T-cell (primary cell): ENCODE measurements around the gene ZKSCAN4. TPM values are rescaled to one million over a fixed set of nuclear protein-coding genes. Genes with fewer than 3 reads are reported as not detected.

Experiments
- ATAC-seq, 4 experiments: fragments of 200-7000 bp in 3 of 4; fragments of 150-1000 bp in 1 of 4; cut with Tn5 transposase; replicated peaks in 1 of 4; 1 replicate in 3 of 4; 2 replicates in 1 of 4; pipeline ENCODE4 v1.10.0; 2021; ENCODE audit warnings: moderate library complexity in 3 of 4, mild to moderate bottlenecking in 2 of 4, moderate number of reproducible peaks in 1 of 4
- CTCF ChIA-PET, 2 donors: fragments of 300-600 bp; sonication (Branson Sonifier 250); formaldehyde crosslinking; loops; one replicate each; lab custom pipeline; 2022; ENCODE audit warnings: antibody characterized with exemption in 2 of 2; lab: Charles Lee
- POLR2A ChIA-PET, 2 donors: fragments of 300-600 bp; sonication (Branson Sonifier 250); formaldehyde crosslinking; loops; one replicate each; lab custom pipeline; 2022; ENCODE audit warnings: antibody characterized with exemption in 2 of 2; lab: Charles Lee
- DNase-seq, 35 experiments: peaks; one replicate each; pipeline versions ENCODE4 v3.0.0 to v3.0.0-alpha.2; 2013 to 2023
- H3K27ac ChIP-seq: one replicate; pipeline ENCODE4 v1.5.1; 2013; ENCODE audit warnings: low read length
- H3K27me3 ChIP-seq, 2 experiments: replicated peaks in 1 of 2; 1 replicate in 1 of 2; 2 replicates in 1 of 2; pipeline versions ENCODE4 v1.6.1 to v1.7.0; 2013; ENCODE audit warnings: low read length in 1 of 2, mixed read lengths in 1 of 2; ENCODE audit not compliant: control insufficient read depth in 2 of 2, insufficient read depth in 2 of 2; ENCODE audit errors: extremely low read depth in 1 of 2
- H3K36me3 ChIP-seq, 2 donors: 1 replicate in 1 of 2; 2 replicates in 1 of 2; pipeline versions ENCODE4 v1.6.1 to v1.7.0; 2013; ENCODE audit warnings: low read length in 1 of 2; ENCODE audit not compliant: control insufficient read depth in 2 of 2, insufficient read depth in 1 of 2; ENCODE audit errors: extremely low read depth in 1 of 2
- H3K4me1 ChIP-seq, 2 experiments: 1 replicate in 1 of 2; 2 replicates in 1 of 2; pipeline versions ENCODE4 v1.6.1 to v1.7.0; 2013; ENCODE audit warnings: low read length in 2 of 2, mixed read lengths in 1 of 2; ENCODE audit not compliant: insufficient read depth in 2 of 2, control insufficient read depth in 1 of 2; ENCODE audit errors: extremely low read depth in 1 of 2
- H3K4me3 ChIP-seq, 2 donors: 1 replicate in 1 of 2; 2 replicates in 1 of 2; pipeline versions ENCODE4 v1.5.1 to v1.7.0; 2013; ENCODE audit warnings: mild to moderate bottlenecking in 2 of 2, low read length in 1 of 2, moderate library complexity in 1 of 2; ENCODE audit not compliant: control insufficient read depth in 1 of 2; ENCODE audit errors: extremely low read depth in 1 of 2
- H3K9me3 ChIP-seq: 2 replicates; pipeline ENCODE4 v1.7.0; 2013
- H3K27ac Mint-ChIP-seq, 2 donors: one replicate each; pipeline ENCODE4 v1.8.0; 2020 to 2021; ENCODE audit warnings: mild to moderate bottlenecking in 2 of 2, mixed read lengths in 2 of 2
- H3K27me3 Mint-ChIP-seq, 2 donors: one replicate each; pipeline ENCODE4 v1.8.0; 2021 to 2022; ENCODE audit warnings: mixed read lengths in 2 of 2
- H3K36me3 Mint-ChIP-seq: one replicate; pipeline ENCODE4 v1.8.0; 2021; ENCODE audit warnings: mixed read lengths
- H3K4me1 Mint-ChIP-seq, 3 donors: one replicate each; pipeline ENCODE4 v1.8.0; 2020 to 2022; ENCODE audit warnings: mixed read lengths in 3 of 3, mild to moderate bottlenecking in 1 of 3
- H3K4me3 Mint-ChIP-seq, 3 donors: one replicate each; pipeline ENCODE4 v1.8.0; 2020 to 2022; ENCODE audit warnings: mild to moderate bottlenecking in 3 of 3, mixed read lengths in 3 of 3, moderate library complexity in 3 of 3
- H3K9me3 Mint-ChIP-seq, 3 donors: one replicate each; pipeline ENCODE4 v1.8.0; 2020 to 2022; ENCODE audit warnings: mixed read lengths in 3 of 3
- WGBS: methylation state at CpG from one replicate; pipeline ENCODE4 v1.1.5; 2013; ENCODE audit warnings: missing lambda C conversion rate; ENCODE audit not compliant: insufficient coverage; 5-methylcytosine and 5-hydroxymethylcytosine counted together
- total RNA-seq, 35 experiments: library from RNA in 6 of 35; stranded (reverse) in 6 of 35; fragments of 120-200 nt in 1 of 35; gene quantifications; one replicate each; pipeline versions ENCODE4 v1.2.1 to v1.2.4 and lab custom pipeline; 2013 to 2026

Gene ZKSCAN4
- total RNA-seq (10 to 100 TPM in 3 of 5 donors, 1 to 10 TPM in 2; 2.9 to 12.4 (median 10.1) TPM), total RNA-seq (lab: John Stamatoyannopoulos, UW) (3.8 to 28.7 (median 10.4) reads per million in 29 experiments)
- total RNA-seq (2013) = 10.0 TPM

DNA sequence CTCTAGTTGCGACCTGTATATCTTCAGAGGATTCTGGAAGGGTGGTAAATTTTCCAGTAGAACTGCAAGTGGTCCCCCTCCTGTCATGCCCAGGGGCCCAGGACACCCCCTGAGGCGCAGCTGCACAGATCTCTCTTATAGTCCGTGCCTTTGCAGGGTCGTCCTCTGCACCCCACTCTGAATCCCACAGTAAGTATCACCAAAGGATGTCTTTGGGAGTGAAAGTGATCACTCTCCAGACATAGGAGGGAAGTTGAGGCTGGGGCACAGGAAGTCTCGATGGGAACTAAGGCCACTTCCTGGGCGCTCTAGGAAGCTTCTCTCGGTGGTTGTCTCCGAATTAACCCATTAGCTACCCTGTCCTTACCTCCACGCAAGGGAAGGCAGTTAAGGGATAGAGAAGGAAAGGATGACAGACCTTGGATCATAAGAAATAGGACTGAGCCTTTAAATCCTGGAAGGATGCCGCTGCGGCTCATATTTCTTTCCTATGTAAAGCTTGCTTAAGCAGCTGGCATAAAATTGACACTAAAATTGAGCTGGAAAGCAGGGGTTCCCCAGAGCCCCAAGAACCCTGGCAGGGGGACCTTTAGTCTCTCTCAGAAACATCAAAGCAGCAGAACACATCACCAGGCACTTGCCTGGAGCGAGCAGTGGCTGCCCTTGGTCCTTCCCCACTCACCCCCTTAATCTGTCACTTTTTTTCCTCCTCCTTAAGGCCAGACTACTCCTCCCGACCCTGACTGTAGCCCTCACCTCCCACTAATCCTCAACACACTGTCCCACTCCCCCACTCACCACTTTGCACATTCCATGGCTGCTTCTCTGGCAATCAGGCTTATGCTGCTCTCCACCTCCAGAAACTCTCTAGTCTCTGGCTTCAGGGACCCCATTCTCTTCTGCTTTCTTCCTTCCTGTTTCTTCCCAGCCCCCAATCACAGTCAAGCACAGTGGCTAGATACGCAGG, at the start of gene ZKSCAN4:
TSS of gene ZKSCAN4 (minus strand) at position 261 of the 967 bp plus-strand sequence. CDS start 289 bp downstream, outside the sequence.
- POLR2A ChIA-PET = interaction anchor here (1.0 to 1.5 kb wide), 4 partner anchors 15 to 111 kb away, joined by 3 to 17 read pairs (median 5); partner anchors contain the start of genes ZSCAN26 (in 2 of the 2) and ZKSCAN8 (in 1 of the 2)
- Mint-ChIP-seq H3K27me3 (peaks cover 0 to 5% of the 10 kb centered on the region in 2 donors), H3K27ac (peak within 1 kb of the TSS; percentile 87 to 92), H3K4me3 (peak within 1 kb of the TSS; percentile 94 to 99 (median 98)), H3K4me1 (peaks cover 38 to 47% (median 41%) of the 10 kb centered on the region in 3 donors), H3K9me3 (no peaks in the 10 kb centered on the region), H3K36me3 (peaks cover 10% of the 10 kb centered on the region)
- Histone ChIP-seq H3K27me3 (peaks cover 0 to 6% of the 10 kb centered on the region in 2 experiments), H3K4me3 (peak within 1 kb of the TSS; percentile 63 to 96), H3K4me1 (peaks cover 9 to 22% of the 10 kb centered on the region in 2 experiments), H3K9me3 (no peaks in the 10 kb centered on the region), H3K36me3 (peaks cover 0 to 11% of the 10 kb centered on the region in 2 donors), H3K27ac (peak within 1 kb of the TSS; percentile 32)
- ATAC-seq (peak; percentile 88 to 92 (median 92)), DNase-seq (peak; percentile 57 to 90 (median 76))
- WGBS = 8% methylated on average over 4 of the region's 14 CpGs
- CTCF ChIA-PET = interaction anchor here in 1 of 2 donors (0.6 to 1.7 kb wide), 6 partner anchors 12 to 191 kb away, joined by 3 to 19 read pairs (median 3); partner anchors contain the start of genes ZSCAN23 and ZSCAN26

GRCh38 chr6:28296520-28297060, 44.5 kb upstream of the ZKSCAN4 start:
- no peaks in the 10 kb centered on the region for H3K4me1 Mint-ChIP-seq
- peaks cover 0 to 3% of the 10 kb centered on the region in 2 donors for H3K27me3 Mint-ChIP-seq
- no peak for DNase-seq
- CTCF ChIA-PET = no interaction called here
- peaks cover 10% of the 10 kb centered on the region for H3K36me3 Mint-ChIP-seq
- Histone ChIP-seq H3K27ac (no peak overlapping the region), H3K36me3 (no peaks in the 10 kb centered on the region), H3K9me3 (no peaks in the 10 kb centered on the region), H3K4me3 (no peak overlapping the region), H3K27me3 (no peaks in the 10 kb centered on the region), H3K4me1 (no peaks in the 10 kb centered on the region)
- whole genome bisulfite sequencing = 84% methylated on average over 4 of the region's 7 CpGs
- H3K4me3 Mint-ChIP-seq = no peak overlapping the region
- no peak for ATAC-seq
- no peak overlapping the region for H3K27ac Mint-ChIP-seq
- POLR2A ChIA-PET = no interaction called here
- H3K9me3 Mint-ChIP-seq = no peaks in the 10 kb centered on the region

- no peak for ATAC-seq
- ChIA-PET CTCF (no interaction called here), POLR2A (no interaction called here)
- Mint-ChIP-seq H3K9me3 (no peaks in the 10 kb centered on the region), H3K4me1 (no peaks in the 10 kb centered on the region), H3K4me3 (no peak overlapping the region), H3K27me3 (peaks cover 0 to 3% of the 10 kb centered on the region in 2 donors), H3K36me3 (peaks cover 4% of the 10 kb centered on the region), H3K27ac (no peak overlapping the region)
- no CpG with 5 or more reads among the region's 5 CpGs for WGBS
- Histone ChIP-seq H3K9me3 (no peaks in the 10 kb centered on the region), H3K27me3 (no peaks in the 10 kb centered on the region), H3K36me3 (no peaks in the 10 kb centered on the region), H3K4me3 (no peak overlapping the region), H3K4me1 (no peaks in the 10 kb centered on the region), H3K27ac (no peak overlapping the region)
- no peak for DNase-seq
Observed at GRCh38 chr6:28295326-28295725, 43.3 kb upstream of the ZKSCAN4 start.

DNA sequence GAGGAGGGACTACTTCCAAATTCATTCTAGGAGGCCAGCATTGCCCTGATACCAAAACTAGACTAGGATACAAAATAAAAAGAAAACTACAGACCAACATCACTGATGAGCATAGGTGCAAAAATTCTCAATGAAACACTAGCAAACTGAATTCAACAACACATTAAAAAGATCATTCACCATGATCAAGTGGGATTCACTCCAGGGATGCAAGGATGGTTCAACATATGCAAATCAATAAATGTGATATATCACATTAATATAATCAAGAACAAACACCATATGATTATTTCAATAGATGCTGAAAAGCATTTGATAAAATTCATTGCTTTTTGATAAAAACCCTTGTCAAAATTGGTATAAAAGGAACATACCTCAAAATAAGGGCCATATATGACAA, 39.5 kb upstream of the ZKSCAN4 start:
- Mint-ChIP-seq H3K36me3 (peaks cover 10% of the 10 kb centered on the region), H3K4me1 (no peaks in the 10 kb centered on the region), H3K4me3 (no peak overlapping the region), H3K27ac (no peak overlapping the region), H3K27me3 (peaks cover 2 to 6% of the 10 kb centered on the region in 2 donors), H3K9me3 (no peaks in the 10 kb centered on the region)
- ChIA-PET CTCF (no interaction called here), POLR2A (interaction anchor here in 1 of 2 donors (0.6 kb wide), 1 partner anchor 1254 kb away, joined by 5 read pairs; no protein-coding TSS in a partner anchor)
- Histone ChIP-seq H3K9me3 (no peaks in the 10 kb centered on the region), H3K27ac (no peak overlapping the region), H3K4me3 (no peak overlapping the region), H3K27me3 (no peaks in the 10 kb centered on the region), H3K4me1 (no peaks in the 10 kb centered on the region), H3K36me3 (no peaks in the 10 kb centered on the region)
- DNase-seq (no peak), ATAC-seq (no peak)

DNA sequence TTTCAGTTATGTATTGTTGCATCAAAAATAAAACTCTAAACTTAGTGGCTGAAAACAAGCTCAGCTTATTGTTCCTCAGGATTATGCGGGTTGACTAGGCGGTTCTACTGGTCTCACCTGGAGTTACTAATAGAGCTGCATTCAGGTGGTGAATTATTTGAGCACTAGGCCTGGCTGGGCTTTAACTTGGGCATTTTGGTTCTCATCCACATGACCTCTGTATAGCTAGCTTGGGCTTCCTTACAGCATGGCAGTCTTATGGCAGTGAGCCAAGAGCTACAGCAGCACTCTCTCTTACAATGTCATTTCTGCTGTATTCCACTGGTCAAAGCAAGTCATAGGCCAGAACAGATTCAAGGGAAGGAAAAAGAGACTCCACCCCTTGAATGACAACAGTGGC, 30.9 kb upstream of the ZKSCAN4 start:
- peaks cover 0 to 18% of the 10 kb centered on the region in 2 experiments for H3K27me3 ChIP-seq
- H3K27me3 Mint-ChIP-seq = peaks cover 37% of the 10 kb centered on the region in 2 donors
- ChIA-PET POLR2A (no interaction called here), CTCF (interaction anchor here in 1 of 2 donors (0.6 kb wide), 1 partner anchor 91 kb away, joined by 4 read pairs; no protein-coding TSS in a partner anchor)
- WGBS = 92% methylated on average over 2 of the region's 2 CpGs
- H3K9me3 ChIP-seq = no peaks in the 10 kb centered on the region
- DNase-seq (no peak), ATAC-seq (no peak)
- H3K9me3 Mint-ChIP-seq = no peaks in the 10 kb centered on the region
- no peak overlapping the region for H3K27ac ChIP-seq
- H3K36me3 ChIP-seq = peaks cover 0 to 3% of the 10 kb centered on the region in 2 donors
- H3K27ac Mint-ChIP-seq = no peak overlapping the region
- H3K4me1 Mint-ChIP-seq = peaks cover 5 to 12% (median 11%) of the 10 kb centered on the region in 3 donors
- H3K4me3 ChIP-seq = no peak overlapping the region
- H3K36me3 Mint-ChIP-seq = peaks cover 13% of the 10 kb centered on the region
- H3K4me3 Mint-ChIP-seq = no peak overlapping the region
- H3K4me1 ChIP-seq = peaks cover 0 to 6% of the 10 kb centered on the region in 2 experiments
